B cell (primary cell): ENCODE results near the gene TIMM21.

Experiments
- EZH2 ChIP-seq: IDR thresholded peaks from 2 replicates; pipeline ENCODE4 v1.6.1; 2012; ENCODE audit warnings: borderline replicate concordance, low read depth, mild to moderate bottlenecking, moderate library complexity, low read length; ENCODE audit not compliant: insufficient read depth, poor library complexity, severe bottlenecking
- TF ChIP-seq, protein P1 (sequence below): fragments of 200-600 bp; IDR thresholded peaks from one replicate; pipeline ENCODE4 v1.8.0; 2022; ENCODE audit warnings: antibody characterized with exemption, mild to moderate bottlenecking

DNA sequence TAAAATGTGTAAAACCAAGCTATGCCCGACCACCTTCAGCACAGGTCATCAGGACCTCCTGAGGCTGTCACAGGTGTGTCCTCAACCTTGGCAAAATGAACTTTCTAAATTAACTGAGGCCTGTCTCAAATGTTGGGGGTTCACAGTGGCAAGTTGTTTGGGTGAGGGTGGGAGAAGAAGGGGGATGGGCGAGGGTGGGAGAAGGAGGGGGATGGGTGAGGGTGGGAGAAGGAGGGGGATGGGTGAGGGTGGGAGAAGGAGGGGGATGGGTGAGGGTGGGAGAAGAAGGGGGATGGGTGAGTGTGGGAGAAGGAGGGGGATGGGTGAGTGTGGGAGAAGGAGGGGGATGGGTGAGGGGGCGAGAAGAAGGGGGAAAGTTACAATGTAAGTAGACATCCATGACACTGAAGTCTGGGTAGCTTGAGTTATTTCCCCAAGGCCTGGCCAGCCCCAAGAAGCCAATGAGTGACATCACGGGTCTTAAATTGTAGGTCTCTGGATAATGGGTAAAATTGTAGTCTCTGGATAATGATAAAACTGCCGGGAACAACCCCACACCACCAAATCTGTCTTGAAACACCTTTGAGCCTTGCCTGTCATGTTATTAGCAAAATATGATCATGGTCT lies 56.3 kb downstream of the TIMM21 start:
- TF ChIP-seq, protein P1, sequence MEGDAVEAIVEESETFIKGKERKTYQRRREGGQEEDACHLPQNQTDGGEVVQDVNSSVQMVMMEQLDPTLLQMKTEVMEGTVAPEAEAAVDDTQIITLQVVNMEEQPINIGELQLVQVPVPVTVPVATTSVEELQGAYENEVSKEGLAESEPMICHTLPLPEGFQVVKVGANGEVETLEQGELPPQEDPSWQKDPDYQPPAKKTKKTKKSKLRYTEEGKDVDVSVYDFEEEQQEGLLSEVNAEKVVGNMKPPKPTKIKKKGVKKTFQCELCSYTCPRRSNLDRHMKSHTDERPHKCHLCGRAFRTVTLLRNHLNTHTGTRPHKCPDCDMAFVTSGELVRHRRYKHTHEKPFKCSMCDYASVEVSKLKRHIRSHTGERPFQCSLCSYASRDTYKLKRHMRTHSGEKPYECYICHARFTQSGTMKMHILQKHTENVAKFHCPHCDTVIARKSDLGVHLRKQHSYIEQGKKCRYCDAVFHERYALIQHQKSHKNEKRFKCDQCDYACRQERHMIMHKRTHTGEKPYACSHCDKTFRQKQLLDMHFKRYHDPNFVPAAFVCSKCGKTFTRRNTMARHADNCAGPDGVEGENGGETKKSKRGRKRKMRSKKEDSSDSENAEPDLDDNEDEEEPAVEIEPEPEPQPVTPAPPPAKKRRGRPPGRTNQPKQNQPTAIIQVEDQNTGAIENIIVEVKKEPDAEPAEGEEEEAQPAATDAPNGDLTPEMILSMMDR, result no peak
- TF ChIP-seq EZH2, result no peak
